Suprapubic skin (tissue), 4 donors: ENCODE data around the gene EIF2S1. TPM values are rescaled to one million over a fixed set of nuclear protein-coding genes. Genes with fewer than 3 reads are reported as not detected.

Source experiments
- DNase-seq, 2 donors: peaks; one replicate each; pipeline ENCODE4 v3.0.0-alpha.2; 2019; ENCODE audit warnings: low spot score in 2 of 2
- H3K27ac ChIP-seq: fragments of 200-600 bp; sonication (generic); one replicate; pipeline ENCODE4 v1.5.1; 2019
- H3K27me3 ChIP-seq: fragments of 200-600 bp; sonication (generic); one replicate; pipeline ENCODE4 v1.5.1; 2019
- H3K36me3 ChIP-seq: fragments of 200-600 bp; sonication (generic); one replicate; pipeline ENCODE4 v1.5.1; 2019
- H3K4me1 ChIP-seq: fragments of 200-600 bp; sonication (generic); one replicate; pipeline ENCODE4 v1.5.1; 2019
- H3K4me3 ChIP-seq: fragments of 200-600 bp; sonication (generic); one replicate; pipeline ENCODE4 v1.5.1; 2019; ENCODE audit warnings: mild to moderate bottlenecking
- H3K9me3 ChIP-seq: fragments of 200-600 bp; sonication (generic); one replicate; pipeline ENCODE4 v1.5.1; 2019
- CTCF ChIP-seq, 2 donors: fragments of 200-600 bp in 1 of 2; fragments of 450-650 bp in 1 of 2; sonication (generic) in 1 of 2; IDR thresholded peaks; one replicate each; pipeline ENCODE4 v1.5.1; 2016 to 2019; ENCODE audit warnings: antibody characterized with exemption in 2 of 2, mild to moderate bottlenecking in 1 of 2, moderate library complexity in 1 of 2
- EP300 ChIP-seq: sonication (generic); formaldehyde crosslinking; IDR thresholded peaks from one replicate; pipeline ENCODE4 v1.6.1; 2017; ENCODE audit warnings: antibody characterized with exemption
- POLR2A ChIP-seq, 2 donors: fragments of 450-650 bp; IDR thresholded peaks; one replicate each; pipeline ENCODE4 v1.6.1; 2017; ENCODE audit warnings: antibody characterized with exemption in 2 of 2, mild to moderate bottlenecking in 2 of 2, moderate library complexity in 2 of 2
- POLR2AphosphoS5 ChIP-seq, 3 donors: sonication (generic); formaldehyde crosslinking; IDR thresholded peaks; one replicate each; pipeline ENCODE4 v1.6.1; 2017; ENCODE audit warnings: antibody characterized with exemption in 3 of 3
- WGBS: methylation state at CpG from one replicate; pipeline ENCODE4 v1.1.5; 2018; 5-methylcytosine and 5-hydroxymethylcytosine counted together
- total RNA-seq, 4 donors: library from RNA; depleted of rRNA; stranded (reverse); fragments of >200 nt; gene quantifications; one replicate each; pipeline ENCODE4 v1.1.0, GENCODE V29; 2016

EIF2S1 gene
- total RNA-seq, 4 donors from 2014 or later: 54.1 to 89.9 (median 60.1) TPM

DNA sequence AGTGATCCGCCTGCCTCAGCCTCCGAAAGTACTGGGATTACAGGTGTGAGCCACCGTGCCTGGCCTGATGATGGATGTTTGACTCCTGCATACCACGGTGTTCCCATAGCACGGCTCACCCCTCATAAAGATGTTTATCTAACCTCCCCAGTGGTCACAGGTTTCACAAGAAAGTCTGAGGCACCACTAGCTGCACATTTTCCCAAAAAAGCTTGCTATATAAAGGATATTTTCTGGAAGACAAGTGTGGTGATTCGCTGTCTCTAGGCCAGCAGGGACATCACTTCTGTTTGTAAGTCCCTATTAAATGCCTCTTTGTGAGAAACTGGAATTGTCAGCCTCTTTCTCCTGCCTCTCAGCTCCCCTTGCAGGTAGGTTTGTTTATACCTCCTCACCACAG, 33.6 kb downstream of the EIF2S1 start:
- no peak overlapping the region for H3K27ac ChIP-seq
- 63% methylated on average over 2 of the region's 6 CpGs for WGBS
- no peak overlapping the region for H3K4me3 ChIP-seq
- H3K27me3 ChIP-seq: no peaks in the 10 kb centered on the region
- DNase-seq: no peak
- no peaks in the 10 kb centered on the region for H3K9me3 ChIP-seq
- H3K36me3 ChIP-seq: peaks cover 9% of the 10 kb centered on the region
- H3K4me1 ChIP-seq: peaks cover 4% of the 10 kb centered on the region
- TF ChIP-seq POLR2AphosphoS5 (IDR thresholded peaks at IDR 0.05): no peak
- TF ChIP-seq EP300: no peak
- TF ChIP-seq POLR2A (IDR thresholded peaks at IDR 0.05): no peak
- no peak for TF ChIP-seq CTCF (IDR thresholded peaks at IDR 0.05)

DNA sequence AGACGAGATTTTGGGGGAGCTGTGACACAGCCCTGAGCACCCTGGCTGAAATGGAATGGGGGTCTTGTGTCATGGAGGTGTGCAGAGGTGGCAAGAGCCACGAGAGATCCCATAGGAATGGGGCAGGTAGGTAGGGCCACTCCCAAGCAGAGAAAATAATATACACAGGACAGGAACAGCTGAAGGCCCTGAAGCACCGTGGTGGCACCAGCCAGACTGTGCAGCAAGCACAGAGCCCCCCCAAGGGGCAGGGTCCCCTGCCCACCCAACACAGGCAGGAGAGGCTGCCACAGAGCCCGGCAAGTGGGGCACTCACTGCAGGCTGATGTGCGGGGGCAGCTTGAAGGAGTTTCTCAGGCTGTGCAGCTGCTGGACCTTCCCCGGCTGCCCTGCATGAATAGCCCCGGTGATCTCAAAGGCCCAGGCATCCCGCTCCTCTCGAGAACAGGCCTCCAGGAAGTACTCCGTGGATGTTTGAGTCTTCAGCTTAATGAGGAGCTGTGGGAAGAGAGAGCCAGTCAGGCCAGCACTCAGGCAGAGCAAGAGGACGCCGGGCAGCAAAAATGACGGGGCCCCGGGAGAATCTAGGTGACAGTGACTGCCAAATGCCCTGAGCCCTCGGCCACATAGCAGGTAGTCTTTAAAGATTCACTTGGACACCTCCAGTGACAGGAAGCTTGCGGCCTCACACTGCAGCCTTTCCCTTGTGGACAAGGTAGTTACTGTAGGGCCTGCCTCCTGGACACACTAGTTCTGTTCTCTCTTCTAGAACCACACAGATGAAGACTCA, 35.2 kb downstream of the EIF2S1 start:
- Histone ChIP-seq H3K27me3 (no peaks in the 10 kb centered on the region), H3K4me3 (no peak overlapping the region), H3K9me3 (no peaks in the 10 kb centered on the region), H3K27ac (no peak overlapping the region), H3K36me3 (peaks cover 9% of the 10 kb centered on the region), H3K4me1 (peaks cover 4% of the 10 kb centered on the region)
- DNase-seq: no peak
- WGBS: 82% methylated on average over 16 of the region's 16 CpGs
- no peak for TF ChIP-seq POLR2AphosphoS5 (IDR thresholded peaks at IDR 0.05)
- TF ChIP-seq CTCF (IDR thresholded peaks at IDR 0.05): no peak
- TF ChIP-seq POLR2A (IDR thresholded peaks at IDR 0.05): no peak
- no peak for TF ChIP-seq EP300

GRCh38 chr14:67395876-67396189, 35.7 kb downstream of the EIF2S1 start:
- 88% methylated on average over 5 of the region's 5 CpGs for WGBS

GRCh38 chr14:67396381-67396970, 36.3 kb downstream of the EIF2S1 start:
- TF ChIP-seq CTCF (IDR thresholded peaks at IDR 0.05): no peak
- no peak for TF ChIP-seq EP300
- no peak for TF ChIP-seq POLR2A (IDR thresholded peaks at IDR 0.05)
- TF ChIP-seq POLR2AphosphoS5 (IDR thresholded peaks at IDR 0.05): no peak

More at GRCh38 chr14:67395876-67396189, 35.7 kb downstream of the EIF2S1 start:
- no peak overlapping the region for H3K4me3 ChIP-seq
- H3K9me3 ChIP-seq: no peaks in the 10 kb centered on the region
- no peak overlapping the region for H3K27ac ChIP-seq
- no peaks in the 10 kb centered on the region for H3K27me3 ChIP-seq
- no peak for DNase-seq
- peaks cover 4% of the 10 kb centered on the region for H3K4me1 ChIP-seq
- H3K36me3 ChIP-seq: peaks cover 9% of the 10 kb centered on the region
- TF ChIP-seq EP300 (no peak), POLR2AphosphoS5 (IDR thresholded peaks at IDR 0.05) (no peak)

DNA sequence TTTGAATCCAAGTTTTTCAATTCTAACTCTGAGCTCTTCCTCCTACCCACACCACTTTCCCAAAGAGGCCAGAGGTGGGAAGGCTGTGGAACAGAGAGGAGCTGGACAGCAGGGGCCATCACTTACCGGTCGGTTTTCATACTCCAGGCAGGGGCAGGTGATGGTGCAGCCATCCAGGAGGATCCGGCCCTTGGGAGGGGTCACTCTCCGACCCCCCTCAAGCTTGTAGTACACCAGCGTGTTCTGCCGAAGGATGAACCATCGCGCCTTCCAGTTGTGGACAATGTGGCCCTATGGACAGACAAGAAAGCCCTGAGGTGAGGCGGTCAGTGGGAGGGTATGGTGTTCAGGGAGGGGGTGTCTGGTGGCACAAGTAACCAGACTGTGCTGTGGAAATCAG, 37.4 kb downstream of the EIF2S1 start:
- H3K36me3 ChIP-seq: peaks cover 9% of the 10 kb centered on the region
- no peak overlapping the region for H3K4me3 ChIP-seq
- no peaks in the 10 kb centered on the region for H3K4me1 ChIP-seq
- TF ChIP-seq EP300 (no peak), CTCF (IDR thresholded peaks at IDR 0.05) (no peak), POLR2A (IDR thresholded peaks at IDR 0.05) (no peak), POLR2AphosphoS5 (IDR thresholded peaks at IDR 0.05) (no peak)
- no peak overlapping the region for H3K27ac ChIP-seq
- DNase-seq: no peak
- 95% methylated on average over 9 of the region's 9 CpGs for WGBS
- no peaks in the 10 kb centered on the region for H3K27me3 ChIP-seq
- H3K9me3 ChIP-seq: no peaks in the 10 kb centered on the region

More at GRCh38 chr14:67396381-67396970, 36.3 kb downstream of the EIF2S1 start:
- no peaks in the 10 kb centered on the region for H3K27me3 ChIP-seq
- H3K36me3 ChIP-seq: peaks cover 9% of the 10 kb centered on the region
- no peak for DNase-seq
- H3K4me3 ChIP-seq: no peak overlapping the region
- WGBS: 74% methylated on average over 2 of the region's 2 CpGs
- no peak overlapping the region for H3K27ac ChIP-seq
- no peaks in the 10 kb centered on the region for H3K9me3 ChIP-seq
- peaks cover 2% of the 10 kb centered on the region for H3K4me1 ChIP-seq
